DND-41 (cell line): ENCODE measurements around the gene MEGF11.

Experiments
- EZH2 ChIP-seq: IDR thresholded peaks from 3 replicates; pipeline ENCODE4 v1.6.1; 2012; ENCODE audit warnings: borderline replicate concordance, low read depth, mild to moderate bottlenecking, moderate library complexity, low read length, inconsistent platforms; ENCODE audit not compliant: severe bottlenecking
- TF ChIP-seq, protein P1 (sequence below): IDR thresholded peaks from 2 replicates; pipeline ENCODE4 v1.5.1; 2012; ENCODE audit warnings: borderline replicate concordance, low read length, moderate library complexity, mild to moderate bottlenecking; ENCODE audit not compliant: poor library complexity, severe bottlenecking; ENCODE audit errors: extremely low read depth

GRCh38 chr15:66033143-66033542, 220.4 kb downstream of the MEGF11 start:
- TF ChIP-seq, protein P1, sequence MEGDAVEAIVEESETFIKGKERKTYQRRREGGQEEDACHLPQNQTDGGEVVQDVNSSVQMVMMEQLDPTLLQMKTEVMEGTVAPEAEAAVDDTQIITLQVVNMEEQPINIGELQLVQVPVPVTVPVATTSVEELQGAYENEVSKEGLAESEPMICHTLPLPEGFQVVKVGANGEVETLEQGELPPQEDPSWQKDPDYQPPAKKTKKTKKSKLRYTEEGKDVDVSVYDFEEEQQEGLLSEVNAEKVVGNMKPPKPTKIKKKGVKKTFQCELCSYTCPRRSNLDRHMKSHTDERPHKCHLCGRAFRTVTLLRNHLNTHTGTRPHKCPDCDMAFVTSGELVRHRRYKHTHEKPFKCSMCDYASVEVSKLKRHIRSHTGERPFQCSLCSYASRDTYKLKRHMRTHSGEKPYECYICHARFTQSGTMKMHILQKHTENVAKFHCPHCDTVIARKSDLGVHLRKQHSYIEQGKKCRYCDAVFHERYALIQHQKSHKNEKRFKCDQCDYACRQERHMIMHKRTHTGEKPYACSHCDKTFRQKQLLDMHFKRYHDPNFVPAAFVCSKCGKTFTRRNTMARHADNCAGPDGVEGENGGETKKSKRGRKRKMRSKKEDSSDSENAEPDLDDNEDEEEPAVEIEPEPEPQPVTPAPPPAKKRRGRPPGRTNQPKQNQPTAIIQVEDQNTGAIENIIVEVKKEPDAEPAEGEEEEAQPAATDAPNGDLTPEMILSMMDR = no peak
- TF ChIP-seq EZH2 = no peak
